ENCODE measurements around the gene PDGFB. TPM values are rescaled to one million over a fixed set of nuclear protein-coding genes. Genes with fewer than 3 reads are reported as not detected.
A peak's percentile ranks its signal among the peaks of the same experiment; 100 is the strongest.

The PDGFB gene
- total RNA-seq, 2 donors from 2014 or later, result 21.9 to 22.0 TPM

- peaks cover 0 to 27% of the 10 kb centered on the region in 2 donors for H3K4me1 ChIP-seq
- no peak for TF ChIP-seq CTCF (IDR thresholded peaks at IDR 0.05)
- DNase-seq (ENCODE audit: low spot score), result no peak
- H3K27me3 ChIP-seq, result no peaks in the 10 kb centered on the region
- no peak overlapping the region for H3K4me3 ChIP-seq
- H3K27ac ChIP-seq, result no peak overlapping the region
- H3K9me3 ChIP-seq, result peaks cover 0 to 9% of the 10 kb centered on the region in 2 donors
- H3K36me3 ChIP-seq, result no peaks in the 10 kb centered on the region
Observed at GRCh38 chr22:39284983-39285382, 40.2 kb upstream of the PDGFB start.

GRCh38 chr22:39284142-39284980, 39.6 kb upstream of the PDGFB start:
- DNase-seq (ENCODE audit: low spot score), result no peak

GRCh38 chr22:39283322-39284141, 38.8 kb upstream of the PDGFB start:
- no peaks in the 10 kb centered on the region for H3K27me3 ChIP-seq
- H3K9me3 ChIP-seq, result peaks cover 0 to 9% of the 10 kb centered on the region in 2 donors
- H3K36me3 ChIP-seq, result no peaks in the 10 kb centered on the region
- peak overlapping the region; percentile 78 to 82 for H3K27ac ChIP-seq
- TF ChIP-seq CTCF (IDR thresholded peaks at IDR 0.05), result no peak
- H3K4me1 ChIP-seq, result peaks cover 0 to 26% of the 10 kb centered on the region in 2 donors
- DNase-seq (ENCODE audit: low spot score), result peak; percentile 80
- H3K4me3 ChIP-seq, result no peak overlapping the region

More at GRCh38 chr22:39284142-39284980, 39.6 kb upstream of the PDGFB start:
- no peak for TF ChIP-seq CTCF (IDR thresholded peaks at IDR 0.05)
- no peak overlapping the region for H3K4me3 ChIP-seq
- peak overlapping the region; percentile 78 to 82 for H3K27ac ChIP-seq
- no peaks in the 10 kb centered on the region for H3K27me3 ChIP-seq
- H3K9me3 ChIP-seq, result peaks cover 0 to 9% of the 10 kb centered on the region in 2 donors
- no peaks in the 10 kb centered on the region for H3K36me3 ChIP-seq
- H3K4me1 ChIP-seq, result peaks cover 0 to 26% of the 10 kb centered on the region in 2 donors

GRCh38 chr22:39282645-39283321, 38.0 kb upstream of the PDGFB start:
- DNase-seq (ENCODE audit: low spot score), result no peak
- no peaks in the 10 kb centered on the region for H3K36me3 ChIP-seq
- peak overlapping the region; percentile 78 to 82 for H3K27ac ChIP-seq
- peak in 1 of 2 donors; percentile 36 for TF ChIP-seq CTCF (IDR thresholded peaks at IDR 0.05)
- peaks cover 0 to 33% of the 10 kb centered on the region in 2 donors for H3K4me1 ChIP-seq
- H3K27me3 ChIP-seq, result no peaks in the 10 kb centered on the region
- H3K9me3 ChIP-seq, result peaks cover 0 to 9% of the 10 kb centered on the region in 2 donors
- no peak overlapping the region for H3K4me3 ChIP-seq

- no peak for DNase-seq (ENCODE audit: low spot score)
- no peak for TF ChIP-seq CTCF (IDR thresholded peaks at IDR 0.05)
- H3K27me3 ChIP-seq, result no peaks in the 10 kb centered on the region
- no peaks in the 10 kb centered on the region for H3K36me3 ChIP-seq
- peaks cover 0 to 17% of the 10 kb centered on the region in 2 donors for H3K9me3 ChIP-seq
- H3K4me1 ChIP-seq, result peaks cover 0 to 38% of the 10 kb centered on the region in 2 donors
- H3K27ac ChIP-seq, result no peak overlapping the region
- H3K4me3 ChIP-seq, result no peak overlapping the region
Observed at GRCh38 chr22:39281126-39281525, 36.3 kb upstream of the PDGFB start.

Measured in right atrium auricular region (tissue), 2 donors.